GM12878 (cell line): ENCODE measurements around the gene PITPNB. TPM values are rescaled to one million over a fixed set of nuclear protein-coding genes. Genes with fewer than 3 reads are reported as not detected.

Experiments
- ATAC-seq: fragments of 200-7000 bp; cut with Tn5 transposase; 3 replicates; pipeline ENCODE4 v1.9.1; 2020; ENCODE audit warnings: mild to moderate bottlenecking, moderate library complexity
- BruUV-seq: library from RNA; stranded (reverse); fragments of 400-500 nt; replicated peaks from 2 replicates; lab custom pipeline; 2021; lab: Mats Ljungman, UMichigan
- CTCF ChIA-PET: fragments of 300-600 bp; sonication (Branson Sonifier 250); formaldehyde crosslinking; extraction: SDS; loops from one replicate; lab custom pipeline; 2021; ENCODE audit warnings: inconsistent platforms; lab: Yijun Ruan, JAX
- POLR2A ChIA-PET: fragments of 350-600 bp; formaldehyde crosslinking; extraction: SDS; loops from one replicate; lab custom pipeline; 2021; ENCODE audit warnings: inconsistent platforms; lab: Charles Lee
- RAD21 ChIA-PET: fragments of 300-600 bp; sonication (Branson Sonifier 250); formaldehyde crosslinking; loops from one replicate; lab custom pipeline; 2023; ENCODE audit warnings: antibody characterized with exemption; ENCODE audit not compliant: unreplicated experiment; lab: Charles Lee
- SMC1A ChIA-PET: fragments of 300-600 bp; sonication (Branson Sonifier 250); formaldehyde crosslinking; loops from one replicate; lab custom pipeline; 2023; ENCODE audit not compliant: unreplicated experiment, uncharacterized antibody; lab: Charles Lee
- DNase-seq: peaks from one replicate; pipeline ENCODE4 v3.0.0-alpha.2; 2011; ENCODE audit warnings: low read depth, low spot score
- FAIRE-seq: peaks from 3 replicates; lab custom pipeline; 2011; peaks lifted over from hg19 to GRCh38; lab: Jason Lieb, UNC
- H2AFZ ChIP-seq: 2 replicates; pipeline ENCODE4 v1.6.0; 2011; ENCODE audit warnings: low read depth, low read length, control low read depth; ENCODE audit not compliant: control insufficient read depth
- H3K27ac ChIP-seq: 2 replicates; pipeline ENCODE4 v1.5.1; 2011; ENCODE audit warnings: control low read depth; ENCODE audit not compliant: control insufficient read depth, insufficient read depth
- H3K27me3 ChIP-seq, 2 experiments: replicated peaks in 1 of 2; 2 replicates each; pipeline versions ENCODE4 v1.6.0 to v1.6.1; 2011; ENCODE audit warnings: low read length in 1 of 2; ENCODE audit not compliant: control insufficient read depth in 2 of 2, insufficient read depth in 2 of 2
- H3K36me3 ChIP-seq, 2 experiments: 2 replicates each; pipeline ENCODE4 v1.5.1; 2011; ENCODE audit warnings: low read length in 1 of 2; ENCODE audit not compliant: control insufficient read depth in 2 of 2, insufficient read depth in 2 of 2
- H3K4me1 ChIP-seq: 2 replicates; pipeline ENCODE4 v1.6.1; 2011; ENCODE audit warnings: mild to moderate bottlenecking, low read length, moderate library complexity, mixed read lengths; ENCODE audit not compliant: control insufficient read depth, insufficient read depth
- H3K4me2 ChIP-seq: 2 replicates; pipeline ENCODE4 v1.6.0; 2011; ENCODE audit warnings: control low read depth; ENCODE audit not compliant: control insufficient read depth, insufficient read depth
- H3K4me3 ChIP-seq: fragments of 200-600 bp; sonication (generic); 2 replicates; pipeline ENCODE4 v1.5.1; 2016
- H3K79me2 ChIP-seq: 2 replicates; pipeline ENCODE4 v1.6.0; 2011; ENCODE audit warnings: low read length; ENCODE audit not compliant: control insufficient read depth, insufficient read depth
- H3K9ac ChIP-seq: 2 replicates; pipeline ENCODE4 v1.8.0; 2011; ENCODE audit warnings: low read length, control low read depth, mixed read lengths; ENCODE audit not compliant: control insufficient read depth, insufficient read depth
- H3K9me3 ChIP-seq: replicated peaks from 3 replicates; pipeline ENCODE4 v1.5.1; 2011; ENCODE audit warnings: mild to moderate bottlenecking, low read length; ENCODE audit not compliant: control insufficient read depth, insufficient read depth
- H4K20me1 ChIP-seq: 2 replicates; pipeline ENCODE4 v1.6.0; 2011; ENCODE audit not compliant: control insufficient read depth, insufficient read depth
- ETV6 ChIP-seq, 2 experiments: fragments of 450-650 bp in 1 of 2; IDR thresholded peaks in 1 of 2; conservative IDR thresholded peaks in 1 of 2; 2 replicates each; pipeline ENCODE4 v1.6.1; 2014; ENCODE audit warnings: antibody characterized with exemption in 1 of 2, borderline replicate concordance in 1 of 2, low read depth in 1 of 2, mild to moderate bottlenecking in 1 of 2, moderate library complexity in 1 of 2
- FOXK2 ChIP-seq: fragments of 450-650 bp; IDR thresholded peaks from 2 replicates; pipeline ENCODE4 v1.6.1; 2017; ENCODE audit warnings: mild to moderate bottlenecking, moderate library complexity
- HDGF ChIP-seq: fragments of 450-650 bp; IDR thresholded peaks from 2 replicates; pipeline ENCODE4 v1.6.1; 2016; ENCODE audit warnings: antibody characterized with exemption
- JUND ChIP-seq: IDR thresholded peaks from 2 replicates; pipeline ENCODE4 v1.6.1; 2012; ENCODE audit warnings: low read depth, mild to moderate bottlenecking, low read length, improper control_type of control experiment, moderate library complexity
- NBN ChIP-seq: fragments of 450-650 bp; IDR thresholded peaks from 2 replicates; pipeline ENCODE4 v1.6.1; 2016
- SREBF2 ChIP-seq: IDR thresholded peaks from 2 replicates; pipeline ENCODE4 v1.6.1; 2012; ENCODE audit warnings: mild to moderate bottlenecking, low read length
- ZNF687 ChIP-seq: fragments of 450-650 bp; IDR thresholded peaks from 2 replicates; pipeline ENCODE4 v1.6.1; 2017; ENCODE audit warnings: mild to moderate bottlenecking, moderate library complexity
- whole genome bisulfite sequencing: methylation state at CpG from one replicate; pipeline ENCODE4 v1.1.6; 2016; ENCODE audit warnings: low lambda C conversion rate; ENCODE audit not compliant: insufficient replicate concordance, insufficient coverage; ENCODE audit errors: missing lambda C conversion rate; 5-methylcytosine and 5-hydroxymethylcytosine counted together
- in situ Hi-C: fragments of 300-500 bp; cut with MboI; formaldehyde crosslinking; loops from 9 replicates; pipeline ENCODE4 v1.14.3; 2018; ENCODE audit warnings: mixed read lengths
- intact Hi-C: fragments of 100-400 bp; cut with micrococcal nuclease; formaldehyde crosslinking; loops from one replicate; pipeline ENCODE4 v1.14.2; 2022; ENCODE audit not compliant: unreplicated experiment
- polyA plus RNA-seq, 11 experiments: library from polyadenylated mRNA; depleted of rRNA in 4 of 11; unstranded in 6 of 11; stranded (reverse) in 5 of 11; fragments of >200 nt; fragmentation: Nextera tagmentation in 4 of 11; fragmentation: Illumina TruSeq in 1 of 11; extraction: Ambion mirVana in 4 of 11; extraction: Trizol in 1 of 11; gene quantifications; 1 replicate in 1 of 11; 2 replicates in 10 of 11; pipeline versions ENCODE4 v1.2.1 to v1.2.3, GENCODE V29; 2011 to 2016; ENCODE audit warnings: inconsistent platforms in 2 of 11, missing spikeins in 2 of 11, low read depth in 1 of 11
- total RNA-seq, 4 experiments: library from RNA; depleted of rRNA in 3 of 4; stranded (reverse); fragments of >200 nt in 3 of 4; fragmentation: Illumina TruSeq in 1 of 4; extraction: Trizol in 1 of 4; gene quantifications; 2 replicates each; pipeline versions ENCODE4 v1.2.1 to v1.2.3, GENCODE V29; 2013 to 2021

The PITPNB gene
- total and polyA plus RNA-seq, 10 of the 15 experiments (the other 5 are each of a cell fraction or from before 2014, with no cell fraction given) = 19.7 to 116 (median 64.9) TPM

- ChIA-PET RAD21 (no interaction called here), POLR2A (interaction anchor here (0.5 kb wide), 1 partner anchor 80 kb away, joined by 3 read pairs; no protein-coding TSS in a partner anchor), CTCF (interaction anchor here (1.7 kb wide), 1 partner anchor 15 kb away, joined by 4 read pairs; the partner anchor contains the start of gene PITPNB), SMC1A (interaction anchor here (0.6 kb wide), 1 partner anchor 48 kb away, joined by 3 read pairs; no protein-coding TSS in a partner anchor)
- no peak overlapping the region for H3K4me2 ChIP-seq
- no peak overlapping the region for H2AFZ ChIP-seq
- no peaks in the 10 kb centered on the region for H3K36me3 ChIP-seq
- intact Hi-C loops (no loop called here), in situ Hi-C loops (no loop called here)
- BruUV-seq = no TSS peak
- no peaks in the 10 kb centered on the region for H3K4me1 ChIP-seq
- no peak for ATAC-seq
- H3K9ac ChIP-seq = no peak overlapping the region
- no peak overlapping the region for H3K27ac ChIP-seq
- TF ChIP-seq HDGF (no peak), NBN (no peak), SREBF2 (no peak), ETV6 (conservative IDR thresholded peaks at IDR 0.05 in 1 of 2, IDR thresholded peaks at IDR 0.05 in 1 of 2; ENCODE audit: borderline replicate concordance in 1 of 2, low read depth in 1 of 2) (no peak), JUND (no peak), ZNF687 (no peak), FOXK2 (no peak)
- no peak overlapping the region for H3K4me3 ChIP-seq
- FAIRE-seq = no peak
- no peaks in the 10 kb centered on the region for H3K79me2 ChIP-seq
- no peaks in the 10 kb centered on the region for H4K20me1 ChIP-seq
- H3K9me3 ChIP-seq = no peaks in the 10 kb centered on the region
- H3K27me3 ChIP-seq = no peaks in the 10 kb centered on the region
- WGBS = 80% methylated on average over 5 of the region's 5 CpGs
- no peak for DNase-seq
Observed at GRCh38 chr22:27934069-27934468, 15.0 kb upstream of the PITPNB start.
